T-helper 9 cell (primary cell): ENCODE results near the gene TRANK1.
"Not testable (repeated sequence)": the region's sequence is repeated elsewhere in the genome, so short reads cannot be mapped to it uniquely, and the experiment has no call there.

Experiments
- DNase-seq: peaks from one replicate; pipeline ENCODE4 v3.0.0-alpha.2; 2020
- total RNA-seq, 2 donors: gene quantifications; one replicate each; lab custom pipeline; 2026; lab: John Stamatoyannopoulos, UW

Gene TRANK1
- total RNA-seq = 189 to 347 reads per million in 2 donors

DNA sequence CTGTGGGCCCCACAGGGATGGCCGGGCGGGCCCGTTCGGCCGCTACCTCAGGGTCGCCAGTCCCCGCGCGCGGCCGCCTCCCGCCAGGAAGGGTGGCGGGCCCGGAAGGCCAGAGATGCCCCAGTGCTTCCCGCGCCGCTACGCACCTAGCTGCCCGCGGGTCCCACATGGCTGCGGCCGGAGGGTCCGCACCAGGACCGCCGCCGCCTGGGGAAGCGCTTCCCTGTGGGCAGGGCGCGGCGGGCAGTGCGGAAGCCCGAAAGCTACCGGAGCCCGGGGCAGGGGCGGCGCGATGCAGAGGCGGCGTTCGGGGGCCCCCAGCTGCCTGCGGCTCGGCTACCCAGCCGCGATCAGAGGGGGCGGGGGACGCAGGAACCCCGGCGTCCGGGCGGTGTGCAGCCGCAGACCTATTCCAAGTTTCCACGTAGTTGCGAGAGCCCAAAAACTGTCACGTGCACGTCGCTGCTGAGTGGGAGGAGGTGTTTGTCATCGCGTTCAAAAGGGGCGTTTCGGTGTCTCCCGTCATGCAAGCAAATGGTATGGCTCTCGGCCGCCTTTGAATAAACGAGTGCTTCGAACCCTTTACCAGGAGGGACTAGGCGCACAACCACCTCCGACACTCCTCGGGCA is at the start of gene TRANK1:
Gene TRANK1 (minus strand): TSS at position 414 of the 630 bp plus-strand sequence. CDS start 245 bp downstream, at position 169.
- peak; percentile 70 for DNase-seq

- peak; percentile 93 for DNase-seq
Measured at GRCh38 chr3:36993326-36994283, 48.8 kb upstream of the TRANK1 start, which contains the start of gene MLH1. Gene MLH1, plus strand, starts transcription at chr3:36993518. Its CDS starts 30 bp downstream, at chr3:36993548.

DNA sequence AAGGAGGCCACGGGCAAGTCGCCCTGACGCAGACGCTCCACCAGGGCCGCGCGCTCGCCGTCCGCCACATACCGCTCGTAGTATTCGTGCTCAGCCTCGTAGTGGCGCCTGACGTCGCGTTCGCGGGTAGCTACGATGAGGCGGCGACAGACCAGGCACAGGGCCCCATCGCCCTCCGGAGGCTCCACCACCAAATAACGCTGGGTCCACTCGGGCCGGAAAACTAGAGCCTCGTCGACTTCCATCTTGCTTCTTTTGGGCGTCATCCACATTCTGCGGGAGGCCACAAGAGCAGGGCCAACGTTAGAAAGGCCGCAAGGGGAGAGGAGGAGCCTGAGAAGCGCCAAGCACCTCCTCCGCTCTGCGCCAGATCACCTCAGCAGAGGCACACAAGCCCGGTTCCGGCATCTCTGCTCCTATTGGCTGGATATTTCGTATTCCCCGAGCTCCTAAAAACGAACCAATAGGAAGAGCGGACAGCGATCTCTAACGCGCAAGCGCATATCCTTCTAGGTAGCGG is 48.0 kb upstream of the TRANK1 start, which contains the start of gene EPM2AIP1:
Gene EPM2AIP1 (minus strand): TSS at position 326 of the 520 bp plus-strand sequence. CDS start 54 bp downstream, at position 272.
- DNase-seq = no peak

- DNase-seq = no peak
Measured at GRCh38 chr3:36991923-36992805, 47.3 kb upstream of the TRANK1 start.

DNA sequence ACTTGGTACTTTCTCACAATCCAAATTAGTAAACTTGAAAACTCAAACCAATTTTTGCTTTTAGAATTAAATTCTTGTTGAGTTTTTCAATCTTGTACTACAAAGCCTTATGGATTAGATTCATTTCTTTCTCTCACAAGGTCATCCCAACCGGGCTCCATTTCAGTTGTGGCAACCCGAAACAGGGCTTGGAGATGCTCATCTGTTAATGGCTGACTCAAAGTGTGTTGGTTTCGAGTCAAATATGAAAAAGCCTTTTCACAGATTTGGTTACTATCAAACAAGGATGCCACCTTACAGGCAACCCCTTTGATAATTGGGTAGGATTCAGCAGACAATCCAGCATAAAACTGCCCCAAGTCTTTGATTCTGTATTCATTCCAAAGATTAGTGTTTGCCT is 46.3 kb upstream of the TRANK1 start:
- no peak for DNase-seq

- no peak for DNase-seq
Measured at GRCh38 chr3:36989568-36989967, 44.7 kb upstream of the TRANK1 start.

- DNase-seq = no peak
Measured at GRCh38 chr3:36989005-36989404, 44.2 kb upstream of the TRANK1 start.

DNA sequence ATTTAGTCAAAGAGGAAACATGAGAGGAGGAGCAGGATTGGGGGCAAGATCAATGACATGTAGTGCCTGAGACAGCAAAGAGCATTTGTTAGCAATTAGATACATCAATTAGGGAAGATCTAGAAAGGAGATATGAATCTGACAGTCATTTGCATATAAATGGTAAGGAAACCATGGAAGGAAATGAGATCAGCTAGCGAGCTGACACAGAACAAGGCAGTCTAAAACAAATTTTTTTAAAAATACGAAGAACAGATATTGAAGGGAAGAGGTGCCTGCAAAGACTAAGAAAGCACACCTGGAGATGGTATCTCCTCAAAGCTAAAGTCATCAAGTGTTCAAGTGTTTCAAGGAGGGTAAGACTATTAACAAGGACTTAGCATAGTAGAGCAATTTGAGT is 43.5 kb upstream of the TRANK1 start:
- no peak for DNase-seq

- no peak for DNase-seq
Measured at GRCh38 chr3:36981006-36981405, 36.2 kb upstream of the TRANK1 start.

DNA sequence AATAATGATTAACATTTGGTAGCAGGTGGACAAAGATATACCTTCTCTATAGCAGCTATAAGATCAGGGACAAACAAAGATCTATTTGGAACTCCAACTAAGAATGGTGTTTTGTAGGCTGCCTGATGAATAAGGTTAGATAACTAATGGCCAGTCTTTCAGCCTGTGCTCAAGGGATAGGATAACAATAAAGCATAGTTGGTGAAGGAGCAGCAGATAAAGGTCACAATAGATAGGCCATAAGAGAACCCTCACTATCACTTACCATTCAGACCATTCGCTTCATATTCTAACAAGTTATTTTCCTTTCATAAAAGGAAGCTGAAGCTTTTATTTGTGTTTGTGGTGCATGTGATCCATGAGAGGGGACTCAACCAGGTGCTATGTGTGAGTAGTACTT is 28.3 kb upstream of the TRANK1 start:
- no peak for DNase-seq

- no peak for DNase-seq
Measured at GRCh38 chr3:36972163-36972562, 27.3 kb upstream of the TRANK1 start.

DNA sequence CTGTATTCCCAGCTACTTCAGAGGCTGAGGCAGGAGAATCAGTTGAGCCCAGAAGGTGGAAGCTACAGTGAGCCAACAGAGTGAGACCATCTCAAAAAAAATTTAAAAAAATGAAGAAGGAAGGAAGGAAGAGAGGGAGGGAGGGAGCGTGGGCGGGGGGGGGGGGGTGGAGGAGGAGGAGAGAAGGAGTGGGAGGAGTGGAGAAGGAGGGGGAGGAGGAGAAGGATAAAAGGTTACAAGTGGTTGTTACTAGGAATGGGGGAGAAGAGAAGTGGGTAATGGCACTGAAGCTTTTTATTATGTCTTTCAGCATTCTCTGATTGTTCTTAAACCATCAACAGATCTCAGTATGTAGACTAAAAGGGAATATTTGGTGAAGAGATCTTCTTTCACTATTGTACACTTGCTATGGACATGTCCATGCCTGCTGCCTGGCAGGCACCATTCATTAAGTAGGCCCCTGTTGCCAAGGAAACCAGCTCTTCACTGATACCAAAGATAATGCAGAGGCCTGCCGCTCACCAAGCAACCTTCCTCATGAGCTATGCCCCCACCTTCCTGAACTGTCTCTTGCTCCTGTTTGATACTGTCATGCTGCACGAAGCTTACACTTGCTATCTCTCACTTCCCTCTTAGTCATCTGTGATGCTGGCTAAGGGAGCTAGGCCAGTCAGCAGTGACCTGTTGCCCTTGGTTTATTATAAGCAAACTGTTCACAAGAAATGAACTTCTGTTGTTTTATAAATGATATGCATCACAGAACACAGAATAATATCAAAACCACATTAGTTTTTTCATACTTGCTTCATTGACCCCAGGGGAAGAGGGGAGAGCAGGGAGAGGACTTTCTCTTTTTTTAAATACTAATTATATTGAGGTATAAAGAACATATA is 24.9 kb upstream of the TRANK1 start:
- DNase-seq = peak; percentile 8

- DNase-seq = no peak
Measured at GRCh38 chr3:36969085-36969484, 24.2 kb upstream of the TRANK1 start.

DNA sequence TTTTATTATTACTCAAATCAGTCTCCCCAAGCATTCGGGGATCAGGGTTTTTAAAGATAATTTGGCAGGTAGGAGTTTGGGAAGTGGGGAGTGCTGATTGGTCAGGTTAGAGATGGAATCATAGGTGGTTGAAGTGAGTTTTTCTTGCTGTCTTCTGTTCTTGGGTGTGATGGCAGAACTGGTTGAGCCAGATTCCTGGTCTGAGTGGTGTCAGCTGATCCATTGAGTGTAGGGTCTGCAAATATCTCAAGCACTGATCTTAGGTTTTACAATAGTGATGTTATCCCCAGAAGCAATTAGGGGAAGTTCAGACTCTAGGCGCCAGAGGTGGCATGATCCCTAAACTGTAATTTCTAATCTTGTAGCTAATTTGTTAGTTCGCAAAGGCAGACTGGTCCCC is 20.6 kb upstream of the TRANK1 start:
- no peak for DNase-seq

- DNase-seq = no peak
Measured at GRCh38 chr3:36964817-36965216, 20.0 kb upstream of the TRANK1 start.

- DNase-seq = no peak
Measured at GRCh38 chr3:36964331-36964730, 19.5 kb upstream of the TRANK1 start.

DNA sequence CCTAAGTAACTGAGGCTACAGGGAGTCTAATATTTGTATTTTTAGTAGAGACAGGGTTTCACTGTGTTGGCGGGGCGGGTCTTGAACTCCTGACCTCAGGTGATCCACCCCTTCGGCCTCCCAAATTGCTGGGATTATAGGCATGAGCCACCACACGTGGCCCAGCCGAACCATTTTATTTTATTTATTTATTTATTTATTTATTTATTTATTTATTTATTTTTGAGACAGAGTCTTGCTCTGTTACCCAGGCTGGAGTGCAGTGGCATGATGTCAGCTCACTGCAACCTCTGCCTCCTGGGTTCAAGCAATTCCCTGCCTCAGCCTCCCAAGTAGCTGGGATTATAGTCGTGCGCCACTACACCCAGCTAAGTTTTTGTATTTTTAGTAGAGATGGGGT is 18.2 kb upstream of the TRANK1 start:
- DNase-seq = not testable (repeated sequence)

GRCh38 chr3:36960502-36960901 is 15.6 kb upstream of the TRANK1 start:
- no peak for DNase-seq

DNA sequence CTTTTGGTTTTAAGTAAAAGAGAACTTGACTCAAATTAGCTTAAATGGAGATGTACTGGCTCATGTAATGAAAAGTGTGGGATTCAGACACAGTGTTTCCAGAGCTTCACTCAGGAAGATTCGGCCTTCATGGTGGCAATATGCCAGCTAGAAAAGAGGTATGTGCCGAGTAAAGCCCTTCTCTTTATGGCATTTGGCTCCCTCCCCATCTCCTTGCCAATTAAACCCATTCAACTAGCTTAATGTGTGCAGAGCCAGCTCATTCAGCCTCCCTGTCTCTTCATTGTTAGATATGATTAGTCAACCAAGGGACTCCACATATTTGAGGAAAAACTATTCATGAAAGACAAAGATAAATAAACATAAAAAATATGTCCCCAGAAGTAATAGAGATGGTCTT is 15.0 kb upstream of the TRANK1 start:
- DNase-seq = no peak

GRCh38 chr3:36957862-36958686 is 13.2 kb upstream of the TRANK1 start:
- no peak for DNase-seq
